Lung (tissue), 12 donors: Measurements from ENCODE around the gene SLC25A17. TPM values are rescaled to one million over a fixed set of nuclear protein-coding genes. Genes with fewer than 3 reads are reported as not detected.
A peak's percentile ranks its signal among the peaks of the same experiment; 100 is the strongest.

Source experiments
- ATAC-seq: fragments of 200-7000 bp; cut with Tn5 transposase; one replicate; pipeline ENCODE4 v1.9.1; 2020; ENCODE audit warnings: moderate number of reproducible peaks; ENCODE audit not compliant: insufficient read depth, low FRiP score
- DNase-seq, 3 donors: peaks; one replicate each; pipeline ENCODE4 v3.0.0-alpha.2; 2013 to 2017
- H3K27ac ChIP-seq, 2 donors: one replicate each; pipeline ENCODE4 v1.5.1; 2013; ENCODE audit warnings: mild to moderate bottlenecking in 2 of 2, moderate library complexity in 2 of 2, control low read depth in 1 of 2, inconsistent platforms in 1 of 2, low read depth in 1 of 2, low read length in 1 of 2
- H3K27me3 ChIP-seq, 3 donors: one replicate each; pipeline ENCODE4 v1.5.1; 2013; ENCODE audit warnings: low read length in 2 of 3; ENCODE audit not compliant: control insufficient read depth in 3 of 3, insufficient read depth in 3 of 3
- H3K36me3 ChIP-seq, 4 donors: one replicate each; pipeline ENCODE4 v1.5.1; 2013; ENCODE audit warnings: low read length in 4 of 4, mild to moderate bottlenecking in 1 of 4, moderate library complexity in 1 of 4; ENCODE audit not compliant: control insufficient read depth in 4 of 4, insufficient read depth in 4 of 4
- H3K4me1 ChIP-seq, 5 donors: one replicate each; pipeline ENCODE4 v1.5.1; 2013; ENCODE audit warnings: low read length in 5 of 5, mild to moderate bottlenecking in 2 of 5, moderate library complexity in 1 of 5; ENCODE audit not compliant: control insufficient read depth in 5 of 5, insufficient read depth in 5 of 5
- H3K4me3 ChIP-seq: one replicate; pipeline ENCODE4 v1.5.1; 2013; ENCODE audit warnings: mild to moderate bottlenecking, control low read depth, moderate library complexity
- H3K9ac ChIP-seq, 2 donors: one replicate each; pipeline ENCODE4 v1.5.1; 2013; ENCODE audit warnings: low read length in 2 of 2, control low read depth in 1 of 2; ENCODE audit not compliant: insufficient read depth in 1 of 2
- H3K9me3 ChIP-seq, 4 donors: one replicate each; pipeline ENCODE4 v1.5.1; 2013; ENCODE audit warnings: low read length in 3 of 4, mild to moderate bottlenecking in 1 of 4, moderate library complexity in 1 of 4; ENCODE audit not compliant: control insufficient read depth in 4 of 4, insufficient read depth in 3 of 4
- WGBS, 2 donors: extraction: QIAGEN DNeasy Blood & Tissue Kit; methylation state at CpG; one replicate each; pipeline ENCODE4 v1.1.7; 2013; 5-methylcytosine and 5-hydroxymethylcytosine counted together
- polyA plus RNA-seq, 2 donors: library from polyadenylated mRNA; stranded (reverse); fragments of 200-250 nt; gene quantifications; one replicate each; pipeline ENCODE4 v1.2.1, GENCODE V29; 2013
- total RNA-seq, 2 donors: library from RNA; depleted of rRNA in 1 of 2; stranded (reverse); fragments of >200 nt in 1 of 2; gene quantifications; one replicate each; pipeline ENCODE4 v1.2.1, GENCODE V29; 2014 to 2021
- TF ChIP-seq, protein P1 (sequence below): IDR thresholded peaks from 2 replicates; pipeline ENCODE4 v1.5.1; 2012; ENCODE audit warnings: mild to moderate bottlenecking; ENCODE audit errors: control extremely low read depth, extremely low read depth
- donor health status: control.
- donor health status: control.
- donor health status: Bipolar disorder and iron deficiency.
- donor health status: healthy.
- donor health status: DM: yes; HTN: yes; CAD: no.

The SLC25A17 gene
- total and polyA plus RNA-seq, 4 donors: 13.7 to 17.4 (median 15.5) TPM

DNA sequence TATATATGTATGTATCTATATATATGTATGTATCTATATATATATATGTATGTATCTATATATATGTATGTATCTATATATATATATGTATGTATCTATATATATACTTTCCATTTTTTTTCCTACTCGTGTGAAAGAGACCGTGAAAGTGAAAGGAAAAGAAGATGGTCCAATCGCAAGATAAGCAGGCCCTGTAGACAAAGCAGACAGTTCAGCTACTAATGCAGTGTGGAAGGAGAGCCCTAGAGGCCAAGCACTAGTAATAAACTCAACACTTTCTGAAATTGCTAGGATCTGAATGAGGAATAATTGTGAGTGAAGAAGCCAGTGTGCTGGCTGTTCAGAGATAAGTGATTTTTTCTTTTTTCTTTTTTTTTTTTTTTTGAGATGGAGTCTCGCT is 92.6 kb downstream of the SLC25A17 start:
- TF ChIP-seq, protein P1, sequence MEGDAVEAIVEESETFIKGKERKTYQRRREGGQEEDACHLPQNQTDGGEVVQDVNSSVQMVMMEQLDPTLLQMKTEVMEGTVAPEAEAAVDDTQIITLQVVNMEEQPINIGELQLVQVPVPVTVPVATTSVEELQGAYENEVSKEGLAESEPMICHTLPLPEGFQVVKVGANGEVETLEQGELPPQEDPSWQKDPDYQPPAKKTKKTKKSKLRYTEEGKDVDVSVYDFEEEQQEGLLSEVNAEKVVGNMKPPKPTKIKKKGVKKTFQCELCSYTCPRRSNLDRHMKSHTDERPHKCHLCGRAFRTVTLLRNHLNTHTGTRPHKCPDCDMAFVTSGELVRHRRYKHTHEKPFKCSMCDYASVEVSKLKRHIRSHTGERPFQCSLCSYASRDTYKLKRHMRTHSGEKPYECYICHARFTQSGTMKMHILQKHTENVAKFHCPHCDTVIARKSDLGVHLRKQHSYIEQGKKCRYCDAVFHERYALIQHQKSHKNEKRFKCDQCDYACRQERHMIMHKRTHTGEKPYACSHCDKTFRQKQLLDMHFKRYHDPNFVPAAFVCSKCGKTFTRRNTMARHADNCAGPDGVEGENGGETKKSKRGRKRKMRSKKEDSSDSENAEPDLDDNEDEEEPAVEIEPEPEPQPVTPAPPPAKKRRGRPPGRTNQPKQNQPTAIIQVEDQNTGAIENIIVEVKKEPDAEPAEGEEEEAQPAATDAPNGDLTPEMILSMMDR: no peak
- no peak for ATAC-seq

DNA sequence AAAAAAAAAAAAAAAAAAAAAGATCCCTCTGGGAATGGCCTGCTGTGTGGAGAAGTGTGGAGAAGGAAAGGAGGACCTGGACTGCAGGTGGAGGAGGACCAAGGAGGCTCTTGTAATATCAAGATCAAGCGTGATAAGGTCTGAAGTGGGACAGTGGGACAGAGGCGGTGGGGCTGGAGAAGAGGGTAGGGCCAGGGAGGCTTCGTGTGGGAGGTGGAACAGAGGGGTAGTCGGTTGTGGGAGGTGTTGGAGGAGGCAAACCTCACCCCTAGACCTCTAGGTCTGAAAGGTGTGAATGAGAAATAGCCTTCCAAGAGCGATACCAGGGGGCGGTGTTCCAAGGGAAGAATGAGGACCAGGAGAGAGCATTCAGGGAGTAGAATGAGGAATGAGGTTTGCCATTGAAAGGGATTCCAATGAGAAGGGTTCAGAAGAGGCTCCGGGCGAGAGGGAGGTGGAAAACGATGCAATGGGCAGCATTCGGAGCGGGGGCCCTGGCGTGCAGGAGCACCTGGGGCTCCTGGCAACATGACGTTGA is 95.7 kb downstream of the SLC25A17 start:
- Histone ChIP-seq H3K4me1 (peaks cover 0 to 9% (median 4%) of the 10 kb centered on the region in 5 donors), H3K27me3 (no peaks in the 10 kb centered on the region), H3K9me3 (no peaks in the 10 kb centered on the region), H3K4me3 (no peak overlapping the region), H3K9ac (no peak overlapping the region), H3K36me3 (no peaks in the 10 kb centered on the region), H3K27ac (no peak overlapping the region)
- ATAC-seq (no peak), DNase-seq (no peak)
- WGBS, 2 donors: 86 to 89% methylated on average over 13 of the region's 13 CpGs
- TF ChIP-seq, protein P1: no peak

More for the DNA sequence above, 92.6 kb downstream of the SLC25A17 start:
- Histone ChIP-seq H3K27me3 (no peaks in the 10 kb centered on the region), H3K9me3 (no peaks in the 10 kb centered on the region), H3K4me1 (peaks cover 0 to 11% (median 2%) of the 10 kb centered on the region in 5 donors), H3K9ac (peak overlapping the region in 1 of 2 donors; percentile 19), H3K4me3 (no peak overlapping the region), H3K27ac (no peak overlapping the region), H3K36me3 (no peaks in the 10 kb centered on the region)
- peak in 2 of 3 donors; percentile 29 to 47 for DNase-seq
- 35 to 56% methylated on average over 3 to 4 of the region's 4 CpGs for WGBS, 2 donors

DNA sequence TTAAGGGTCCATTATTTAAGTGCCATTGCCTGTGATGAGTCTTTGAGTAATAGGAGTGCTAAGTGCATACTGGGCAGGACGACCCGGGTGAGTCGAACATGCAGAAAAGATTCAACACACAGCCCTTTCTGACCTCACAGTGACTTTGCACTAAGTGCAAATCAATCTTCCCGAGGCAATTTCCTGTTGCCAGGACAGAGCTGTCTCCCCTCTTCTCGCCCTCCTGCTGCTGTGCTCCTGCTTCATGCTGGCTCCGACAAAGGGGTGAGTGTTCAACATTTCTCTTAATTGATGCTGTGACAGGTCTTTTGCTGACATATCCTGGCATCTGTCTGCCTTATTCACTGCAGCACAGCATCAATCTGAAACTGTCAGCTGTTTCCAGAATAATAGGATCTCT is 97.9 kb downstream of the SLC25A17 start:
- no peak for ATAC-seq
- TF ChIP-seq, protein P1: no peak
- H3K4me1 ChIP-seq: peaks cover 0 to 5% (median 0%) of the 10 kb centered on the region in 5 donors
- H3K36me3 ChIP-seq: no peaks in the 10 kb centered on the region
- peak in 1 of 3 donors; percentile 57 for DNase-seq
- no peaks in the 10 kb centered on the region for H3K27me3 ChIP-seq
- no peak overlapping the region for H3K9ac ChIP-seq
- no peaks in the 10 kb centered on the region for H3K9me3 ChIP-seq
- no peak overlapping the region for H3K27ac ChIP-seq
- WGBS, 2 donors: 10 to 15% methylated on average over 6 of the region's 6 CpGs
- no peak overlapping the region for H3K4me3 ChIP-seq
